Fibroblast of peridontal ligament (primary cell): ENCODE results near the gene RASSF5.
"Not testable (repeated sequence)": the region's sequence is repeated elsewhere in the genome, so short reads cannot be mapped to it uniquely, and the experiment has no call there.

ENCODE experiments used
- DNase-seq: peaks from one replicate; pipeline ENCODE4 v3.0.0-alpha.2; 2010; ENCODE audit errors: extremely low read depth

RASSF5 gene

GRCh38 chr1:206586501-206587445 lies 79.4 kb downstream of the RASSF5 start:
- no peak for DNase-seq

DNA sequence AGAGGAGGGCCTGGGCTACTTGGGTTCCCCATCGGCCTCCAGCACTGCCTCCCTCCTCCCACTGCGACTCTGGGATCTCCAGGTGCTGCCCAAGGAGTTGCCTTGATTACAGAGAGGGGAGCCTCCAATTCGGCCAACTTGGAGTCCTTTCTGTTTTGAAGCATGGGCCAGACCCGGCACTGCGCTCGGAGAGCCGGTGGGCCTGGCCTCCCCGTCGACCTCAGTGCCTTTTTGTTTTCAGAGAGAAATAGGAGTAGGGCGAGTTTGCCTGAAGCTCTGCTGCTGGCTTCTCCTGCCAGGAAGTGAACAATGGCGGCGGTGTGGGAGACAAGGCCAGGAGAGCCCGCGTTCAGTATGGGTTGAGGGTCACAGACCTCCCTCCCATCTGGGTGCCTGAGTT lies 80.6 kb downstream of the RASSF5 start:
- DNase-seq, result no peak

DNA sequence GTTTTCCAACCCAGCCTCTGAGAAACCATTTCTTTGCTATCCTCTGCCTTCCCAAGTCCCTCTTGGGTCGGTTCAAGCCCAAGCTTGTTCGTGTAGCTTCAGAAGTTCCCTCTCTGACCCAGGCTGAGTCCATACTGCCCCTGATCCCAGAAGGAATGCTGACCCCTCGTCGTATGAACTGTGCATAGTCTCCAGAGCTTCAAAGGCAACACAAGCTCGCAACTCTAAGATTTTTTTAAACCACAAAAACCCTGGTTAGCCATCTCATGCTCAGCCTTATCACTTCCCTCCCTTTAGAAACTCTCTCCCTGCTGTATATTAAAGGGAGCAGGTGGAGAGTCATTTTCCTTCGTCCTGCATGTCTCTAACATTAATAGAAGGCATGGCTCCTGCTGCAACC lies 81.2 kb downstream of the RASSF5 start:
- no peak for DNase-seq

DNA sequence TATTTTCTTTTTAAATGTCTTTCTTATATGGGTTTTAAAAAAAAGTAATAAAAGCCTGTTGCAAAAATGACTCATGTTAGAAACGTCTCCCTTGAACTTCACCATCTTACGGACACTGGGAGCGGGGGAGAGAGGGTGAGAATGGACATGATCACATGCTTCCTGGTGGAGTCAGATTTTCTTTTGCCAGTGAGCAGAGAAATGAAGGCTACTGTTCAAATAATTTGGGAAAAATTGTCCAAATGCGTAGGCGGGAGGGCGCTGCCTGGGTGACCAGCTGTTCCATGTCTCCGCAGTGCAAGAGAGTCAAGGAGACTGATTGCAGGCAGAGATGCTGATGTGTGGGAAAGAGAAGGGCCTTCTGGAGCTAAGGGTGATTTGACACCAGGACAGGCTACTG lies 81.9 kb downstream of the RASSF5 start:
- DNase-seq, result peak; percentile 87

- DNase-seq, result peak; percentile 37
These were observed 82.9 kb downstream of the RASSF5 start for GRCh38 chr1:206590025-206590758.

DNA sequence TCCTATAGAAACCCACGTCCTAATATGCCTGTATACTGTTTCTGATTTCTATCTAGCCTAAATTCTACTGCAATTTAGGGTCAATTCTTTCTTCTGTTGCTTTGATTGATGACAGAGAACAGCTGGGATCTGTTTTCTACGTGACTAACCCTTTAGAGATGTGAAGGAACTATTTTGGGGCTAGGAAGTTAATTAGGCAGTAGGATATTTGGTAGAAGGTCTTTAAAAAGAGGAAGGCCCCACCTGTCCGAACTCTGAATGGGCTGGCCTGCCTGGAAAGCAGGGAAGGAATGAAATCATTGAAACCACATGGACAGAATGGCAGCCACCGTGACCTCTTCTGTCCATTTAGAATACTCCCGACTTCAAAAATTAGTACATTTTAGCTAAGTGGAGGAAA lies 83.9 kb downstream of the RASSF5 start:
- DNase-seq, result no peak

GRCh38 chr1:206591696-206592095 lies 84.4 kb downstream of the RASSF5 start:
- no peak for DNase-seq

- DNase-seq, result no peak
These were observed 86.1 kb downstream of the RASSF5 start for GRCh38 chr1:206593351-206593925.

GRCh38 chr1:206595581-206596318 lies 88.4 kb downstream of the RASSF5 start:
- DNase-seq, result no peak

DNA sequence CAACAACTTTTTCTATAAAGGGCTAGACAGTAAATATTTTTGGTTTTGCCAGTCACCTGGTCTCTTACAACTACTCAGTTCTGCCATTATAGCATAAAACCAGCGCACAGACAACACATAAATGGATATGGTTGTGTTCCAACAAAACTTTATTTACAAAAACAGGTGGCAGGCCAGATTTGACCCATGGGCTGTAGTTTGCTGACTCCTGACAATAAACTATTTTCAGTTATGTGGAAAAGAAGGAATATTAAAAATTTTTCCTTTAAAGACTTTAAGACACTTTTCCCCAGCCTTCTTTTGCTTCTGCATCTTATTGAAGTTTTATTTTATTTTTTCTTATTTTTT lies 89.0 kb downstream of the RASSF5 start:
- DNase-seq, result no peak

- DNase-seq, result no peak
These were observed 93.2 kb downstream of the RASSF5 start for GRCh38 chr1:206600527-206600926.

- no peak for DNase-seq
These were observed 97.5 kb downstream of the RASSF5 start for GRCh38 chr1:206604861-206605260.

GRCh38 chr1:206606867-206607266 lies 99.5 kb downstream of the RASSF5 start:
- peak; percentile 28 for DNase-seq

DNA sequence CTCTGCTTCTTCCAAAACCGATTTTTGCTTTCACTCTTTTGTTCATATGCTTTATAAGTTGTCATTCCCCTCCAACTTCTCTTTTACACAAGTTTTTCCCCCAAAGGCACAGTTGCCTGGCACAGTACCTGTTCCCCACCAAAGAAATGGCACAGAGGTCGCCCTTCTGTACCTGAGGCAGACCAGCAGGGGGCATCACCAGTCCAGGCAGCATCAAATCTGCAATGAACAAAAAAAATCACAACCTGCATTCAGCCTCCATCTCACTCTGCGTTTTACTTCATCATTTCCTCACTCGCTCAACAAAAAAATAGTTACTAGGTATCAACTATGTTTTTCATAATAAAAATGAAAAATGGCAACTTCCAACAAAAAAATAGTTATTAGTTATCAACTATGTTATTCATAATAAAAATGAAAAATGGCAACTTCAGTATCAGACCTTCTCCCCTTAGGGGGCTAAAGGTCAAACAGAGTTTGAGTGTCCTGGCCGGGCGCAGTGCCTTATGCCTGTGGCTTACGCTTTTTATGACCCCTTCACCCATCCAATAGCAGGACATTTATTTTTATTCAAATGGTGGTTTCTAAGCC lies 100.9 kb downstream of the RASSF5 start:
- peak; percentile 45 for DNase-seq

GRCh38 chr1:206609229-206609991 lies 102.1 kb downstream of the RASSF5 start:
- DNase-seq, result no peak

DNA sequence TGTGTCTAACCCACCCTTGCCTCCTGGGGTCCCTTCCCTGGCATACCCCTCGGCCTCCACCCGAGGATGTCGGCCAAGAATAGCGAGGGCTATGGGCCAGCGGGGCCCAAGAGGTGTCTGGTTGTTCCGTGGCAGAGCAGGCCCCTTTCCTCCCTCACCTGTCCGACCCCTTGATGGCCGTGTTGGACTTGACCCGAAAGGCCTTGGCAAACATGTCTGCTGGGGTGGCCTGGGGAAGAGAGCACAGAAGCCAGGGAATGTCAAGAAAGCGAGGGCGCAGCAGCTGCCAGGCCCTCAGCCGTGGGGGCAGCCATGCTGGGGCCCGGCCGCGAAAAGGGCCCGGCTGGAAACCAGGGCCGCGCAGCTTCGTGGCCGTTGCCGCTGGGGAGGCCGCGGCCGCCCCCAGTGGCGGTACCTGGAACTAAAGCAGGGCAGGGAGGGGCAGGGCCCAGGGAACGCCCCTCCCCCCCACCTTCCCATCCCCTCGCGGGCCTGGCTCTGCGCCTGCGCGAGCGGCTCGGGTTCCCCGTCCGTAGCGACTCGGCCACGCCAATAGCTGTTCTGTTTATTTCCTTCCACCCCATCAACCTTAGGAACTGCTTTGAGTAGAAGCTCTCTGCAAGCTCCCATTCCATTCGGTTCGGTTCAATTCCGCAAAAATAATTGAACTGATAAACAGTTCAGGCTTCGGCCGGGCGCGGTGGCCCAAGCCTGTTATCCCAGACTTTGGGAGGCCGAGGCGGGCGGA lies 105.0 kb downstream of the RASSF5 start, which contains the start of gene EIF2D:
Gene EIF2D (minus strand): TSS at position 337 of the 748 bp plus-strand sequence. CDS start 123 bp downstream, at position 214.
- peak; percentile 92 for DNase-seq

GRCh38 chr1:206626396-206626795 lies 119.1 kb downstream of the RASSF5 start:
- not testable (repeated sequence) for DNase-seq

DNA sequence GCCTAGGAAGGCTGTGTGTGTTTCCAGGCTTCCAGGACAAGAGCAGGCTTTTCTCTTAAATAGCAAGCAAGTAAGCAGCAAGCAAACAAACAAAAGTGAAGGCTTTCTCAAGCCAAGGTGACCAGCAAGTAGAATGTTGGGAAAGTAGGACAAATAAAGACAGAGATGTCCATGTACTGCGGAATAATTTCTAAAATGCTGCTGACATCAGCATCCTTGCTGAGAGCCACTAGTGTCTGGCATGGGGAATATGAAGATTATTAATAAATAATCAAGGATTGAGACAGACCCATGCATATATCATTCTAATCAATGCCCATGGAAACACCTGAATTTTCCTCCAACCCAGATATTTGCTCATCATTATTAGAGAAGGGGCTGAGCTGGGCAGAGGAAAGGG lies 121.6 kb downstream of the RASSF5 start:
- no peak for DNase-seq

- DNase-seq, result peak; percentile 97
These were observed 123.8 kb downstream of the RASSF5 start for GRCh38 chr1:206631085-206631509.

DNA sequence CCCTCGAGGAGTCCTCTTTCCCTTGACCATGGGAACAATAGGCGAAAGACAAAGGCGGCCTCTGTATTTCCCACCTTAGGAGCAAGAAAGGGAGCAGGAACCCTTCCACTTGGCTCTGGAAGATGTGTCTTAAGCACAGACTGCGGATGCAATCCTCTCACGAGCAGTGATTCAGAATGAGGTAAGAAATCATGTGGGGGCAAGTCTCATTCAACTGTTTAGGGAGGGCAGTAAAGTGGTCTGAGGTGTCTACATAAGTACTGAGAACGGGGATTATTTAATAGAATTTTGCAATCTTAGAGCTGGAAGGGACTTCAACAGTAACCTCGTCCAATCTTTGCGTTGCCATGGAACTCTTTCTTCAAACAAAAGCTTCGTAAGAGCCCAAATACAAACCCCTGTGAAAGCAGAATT lies 126.4 kb downstream of the RASSF5 start:
- peak; percentile 92 for DNase-seq
